ENCODE data around the gene EBNA1BP2. TPM values are rescaled to one million over a fixed set of nuclear protein-coding genes. Genes with fewer than 3 reads are reported as not detected.
"Not testable (repeated sequence)": the region's sequence is repeated elsewhere in the genome, so short reads cannot be mapped to it uniquely, and the experiment has no call there.

The EBNA1BP2 gene, protein sequence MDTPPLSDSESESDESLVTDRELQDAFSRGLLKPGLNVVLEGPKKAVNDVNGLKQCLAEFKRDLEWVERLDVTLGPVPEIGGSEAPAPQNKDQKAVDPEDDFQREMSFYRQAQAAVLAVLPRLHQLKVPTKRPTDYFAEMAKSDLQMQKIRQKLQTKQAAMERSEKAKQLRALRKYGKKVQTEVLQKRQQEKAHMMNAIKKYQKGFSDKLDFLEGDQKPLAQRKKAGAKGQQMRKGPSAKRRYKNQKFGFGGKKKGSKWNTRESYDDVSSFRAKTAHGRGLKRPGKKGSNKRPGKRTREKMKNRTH
- 81.1 TPM for polyA plus RNA-seq (2013, experiment 1 of 2; ENCODE audit: insufficient read length)
- polyA plus RNA-seq (2013, experiment 2 of 2; ENCODE audit: insufficient read length) = 77.6 TPM

GRCh38 chr1:43171876-43172526 lies at the start of gene EBNA1BP2, which contains the start of gene CFAP57:
EBNA1BP2 (minus strand) TSS chr1:43172290; CDS start chr1:43172118, 172 bp downstream.
CFAP57 (plus strand) TSS chr1:43172330; CDS start chr1:43172754, 424 bp downstream.
- peak; percentile 94 for DNase-seq

GRCh38 chr1:43221797-43222196 lies 49.7 kb upstream of the EBNA1BP2 start:
- DNase-seq = no peak

DNA sequence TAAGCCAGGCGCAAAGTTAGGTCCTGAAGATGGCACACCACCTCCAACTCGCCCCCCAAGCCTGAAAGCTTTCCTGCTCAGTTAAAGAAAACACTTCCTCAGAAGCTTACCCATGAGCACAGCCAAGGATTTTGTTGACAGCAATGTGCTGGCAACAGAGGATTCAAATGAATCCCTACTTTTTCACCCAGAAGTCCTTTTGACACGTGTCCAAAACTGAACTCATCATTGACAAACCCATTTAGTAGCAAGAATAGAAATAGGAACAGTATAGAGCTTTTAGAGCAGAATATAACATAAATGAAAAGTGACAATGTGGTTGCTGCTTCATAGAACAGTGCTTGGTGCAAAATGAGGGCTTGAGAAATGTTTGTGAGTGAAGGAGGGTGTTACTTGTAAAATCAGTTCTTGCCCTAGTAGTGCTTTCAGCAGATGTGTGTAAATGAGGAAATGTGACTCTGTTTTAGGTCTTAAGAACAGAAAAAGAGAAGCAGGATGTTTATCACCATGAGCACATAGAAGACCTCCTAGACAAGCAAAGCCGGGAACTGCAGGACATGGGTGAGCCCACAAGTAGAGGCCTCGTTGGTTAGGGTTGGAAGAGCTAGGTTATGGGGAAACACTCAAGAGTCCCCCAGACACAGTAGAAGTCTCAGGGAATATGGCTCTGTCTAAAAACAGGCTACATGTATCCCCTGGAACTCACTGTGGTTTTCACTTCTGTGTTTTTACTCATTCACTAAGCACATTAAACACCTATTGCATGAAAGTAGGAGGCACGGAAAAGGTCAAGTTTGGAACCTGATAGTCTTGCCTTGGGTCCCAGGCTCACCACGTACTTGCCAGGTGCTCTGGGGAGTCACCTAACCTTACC lies 49.1 kb upstream of the EBNA1BP2 start:
- no peak for DNase-seq

- no peak for DNase-seq
Observed at GRCh38 chr1:43217747-43218146, 45.7 kb upstream of the EBNA1BP2 start.

GRCh38 chr1:43214501-43215444 lies 42.7 kb upstream of the EBNA1BP2 start:
- DNase-seq = peak; percentile 55

DNA sequence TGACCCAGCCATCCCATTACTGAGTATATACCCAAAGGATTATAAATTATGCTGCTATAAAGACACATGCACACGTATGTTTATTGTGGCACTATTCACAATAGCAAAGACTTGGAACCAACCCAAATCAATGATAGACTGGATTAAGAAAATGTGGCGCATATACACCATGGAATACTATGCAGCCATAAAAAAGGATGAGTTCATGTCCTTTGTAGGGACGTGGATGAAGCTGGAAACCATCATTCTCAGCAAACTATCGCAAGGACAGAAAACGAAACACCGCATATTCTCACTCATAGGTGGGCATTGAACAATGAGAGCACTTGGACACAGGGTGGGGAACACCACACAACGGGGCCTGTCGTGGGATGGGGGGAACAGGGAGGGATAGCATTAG lies 36.2 kb upstream of the EBNA1BP2 start:
- DNase-seq = not testable (repeated sequence)

GRCh38 chr1:43207229-43207853 lies 35.3 kb upstream of the EBNA1BP2 start:
- no peak for DNase-seq

GRCh38 chr1:43206600-43207228 lies 34.6 kb upstream of the EBNA1BP2 start:
- peak; percentile 98 for DNase-seq

- peak; percentile 66 for DNase-seq
Observed at GRCh38 chr1:43205671-43206070, 33.6 kb upstream of the EBNA1BP2 start.

DNA sequence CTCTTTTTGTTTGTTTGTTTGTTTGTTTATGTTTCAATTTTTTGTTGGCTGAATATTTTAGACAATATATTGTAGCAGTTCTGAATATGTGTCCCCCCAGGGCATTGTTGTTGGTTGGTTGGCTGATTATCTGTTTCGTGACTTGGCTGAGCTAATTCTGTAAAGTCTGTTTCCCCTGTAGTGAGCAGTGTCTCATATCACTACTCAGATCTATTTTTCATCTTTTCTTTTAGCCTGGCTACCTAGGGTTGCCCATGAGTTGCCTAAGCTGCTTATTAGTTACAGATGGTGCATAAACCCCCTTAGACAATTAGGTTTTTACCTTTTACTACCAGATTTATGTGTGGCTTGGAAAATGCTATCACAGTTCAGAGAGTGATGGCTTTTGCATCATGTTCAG lies 32.3 kb upstream of the EBNA1BP2 start:
- DNase-seq = no peak

- no peak for DNase-seq
Observed at GRCh38 chr1:43203859-43204258, 31.8 kb upstream of the EBNA1BP2 start.

DNA sequence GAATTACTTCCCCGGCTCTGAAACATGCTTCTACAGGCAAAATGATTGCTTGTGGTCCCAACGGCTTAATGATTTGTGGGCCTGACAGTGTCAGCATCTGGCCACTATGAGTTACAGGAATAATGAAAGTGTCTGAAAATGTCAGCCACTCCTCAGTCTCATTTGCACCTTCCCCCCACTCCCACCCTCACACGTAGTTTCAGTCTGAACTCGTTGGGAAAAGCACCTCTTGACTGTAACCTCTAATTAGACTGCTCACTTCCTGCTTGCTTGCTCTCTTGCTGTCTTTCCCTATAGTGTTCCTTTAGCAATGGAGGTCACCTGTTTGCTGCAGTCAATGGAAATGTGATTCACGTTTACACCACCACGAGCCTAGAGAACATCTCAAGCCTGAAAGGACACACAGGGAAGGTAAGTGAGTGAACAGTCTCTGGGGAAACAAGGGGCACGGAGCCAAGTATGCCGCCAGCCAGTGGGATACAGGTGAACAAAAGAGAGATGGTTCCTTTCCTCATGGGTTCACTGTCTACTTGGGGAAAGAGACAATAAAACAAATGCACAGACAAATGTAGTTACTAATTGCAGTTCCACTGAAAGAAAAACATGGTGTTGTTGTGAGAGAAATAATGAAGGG lies 27.1 kb upstream of the EBNA1BP2 start:
- DNase-seq = no peak

DNA sequence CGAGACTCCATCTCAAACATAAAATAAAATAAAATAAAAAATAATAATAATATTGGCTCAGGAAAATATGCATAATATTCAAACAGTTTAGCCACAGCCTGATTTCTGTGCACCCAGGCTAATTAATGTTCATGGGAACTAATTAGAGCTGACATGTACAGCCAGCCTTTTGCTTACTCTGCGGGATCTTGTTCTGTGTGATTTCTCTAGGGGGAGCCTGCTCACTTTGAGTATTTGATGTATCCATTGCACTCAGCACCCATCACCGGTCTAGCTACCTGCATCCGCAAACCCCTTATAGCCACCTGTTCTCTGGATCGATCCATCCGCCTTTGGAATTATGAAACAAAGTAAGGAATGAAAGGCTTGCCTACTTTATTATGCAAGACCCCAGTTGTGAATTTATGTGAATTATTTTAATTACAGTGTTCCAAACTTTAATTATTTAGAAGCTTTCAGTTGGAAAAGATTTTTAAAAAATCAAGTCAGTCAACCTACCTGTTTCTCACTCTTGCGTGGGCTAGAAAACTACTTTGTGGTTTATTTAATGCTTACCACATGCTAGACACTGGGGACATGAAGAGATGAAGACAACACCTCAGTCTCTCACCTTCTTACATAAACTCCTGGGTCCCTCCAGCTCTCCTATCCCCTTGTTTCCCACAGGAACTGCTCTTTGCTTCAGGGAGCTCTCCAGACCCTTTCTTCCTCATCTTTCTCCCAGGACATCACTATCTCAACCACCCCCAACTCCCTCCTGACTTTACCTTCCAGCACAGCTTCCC lies 25.4 kb upstream of the EBNA1BP2 start:
- no peak for DNase-seq

DNA sequence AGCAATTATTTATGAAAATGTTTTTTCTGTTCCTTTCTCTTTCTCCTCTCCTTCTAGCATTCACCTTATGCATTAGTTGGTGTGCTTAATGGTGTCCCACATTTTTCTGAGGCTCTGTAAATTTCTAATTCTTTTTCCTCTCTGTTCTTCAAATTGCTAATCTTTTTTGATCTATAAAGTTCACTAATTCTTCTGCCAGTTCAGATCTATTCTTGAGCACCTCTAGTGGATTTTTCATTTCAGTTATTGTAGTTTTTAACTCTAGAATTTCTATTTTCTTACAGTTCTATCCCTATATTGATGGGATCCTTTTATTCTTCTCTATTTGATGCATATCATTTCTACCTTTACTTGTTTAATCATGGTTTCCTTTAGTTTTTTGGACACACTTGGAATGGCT lies 22.4 kb upstream of the EBNA1BP2 start:
- no peak for DNase-seq

DNA sequence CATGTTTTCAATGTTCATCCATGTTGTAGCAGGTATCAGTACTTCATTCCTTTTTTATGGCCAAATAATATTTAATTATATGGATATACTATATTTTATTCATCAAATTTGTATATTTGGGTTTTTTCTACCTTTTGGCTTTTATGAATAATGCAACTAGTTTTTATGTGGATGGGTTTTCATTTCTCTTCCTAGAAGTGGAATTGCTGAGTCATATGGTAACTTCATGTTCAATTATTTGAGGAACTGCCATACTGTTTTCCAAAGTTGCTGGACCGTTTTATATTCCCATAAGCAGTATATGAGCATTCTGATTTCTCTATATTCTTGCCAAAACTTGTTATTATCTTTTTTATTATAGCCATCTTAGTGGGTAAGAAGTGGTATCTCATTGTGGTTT lies 16.0 kb upstream of the EBNA1BP2 start:
- DNase-seq = no peak

DNA sequence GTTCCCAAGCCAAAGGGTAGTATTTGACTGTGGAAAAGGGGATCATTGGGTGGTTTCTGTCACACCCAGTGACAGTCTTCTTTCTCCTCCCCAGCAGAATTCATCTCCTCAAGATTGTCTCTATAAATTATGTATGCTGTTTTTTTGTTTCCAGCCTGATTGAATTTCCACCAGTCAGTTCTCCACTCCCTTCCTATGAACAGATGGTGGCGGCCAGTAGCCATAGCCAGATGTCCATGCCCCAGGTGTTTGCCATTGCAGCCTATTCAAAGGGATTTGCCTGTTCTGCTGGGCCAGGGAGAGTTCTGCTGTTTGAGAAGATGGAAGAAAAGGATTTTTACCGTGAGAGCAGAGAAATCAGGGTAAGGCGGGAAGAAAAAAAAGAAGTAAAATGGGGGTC lies 12.9 kb upstream of the EBNA1BP2 start:
- DNase-seq = no peak

GRCh38 chr1:43184388-43184787 lies 12.3 kb upstream of the EBNA1BP2 start:
- DNase-seq = no peak

- DNase-seq = no peak
Observed at GRCh38 chr1:43177691-43178090, 5.6 kb upstream of the EBNA1BP2 start.

DNA sequence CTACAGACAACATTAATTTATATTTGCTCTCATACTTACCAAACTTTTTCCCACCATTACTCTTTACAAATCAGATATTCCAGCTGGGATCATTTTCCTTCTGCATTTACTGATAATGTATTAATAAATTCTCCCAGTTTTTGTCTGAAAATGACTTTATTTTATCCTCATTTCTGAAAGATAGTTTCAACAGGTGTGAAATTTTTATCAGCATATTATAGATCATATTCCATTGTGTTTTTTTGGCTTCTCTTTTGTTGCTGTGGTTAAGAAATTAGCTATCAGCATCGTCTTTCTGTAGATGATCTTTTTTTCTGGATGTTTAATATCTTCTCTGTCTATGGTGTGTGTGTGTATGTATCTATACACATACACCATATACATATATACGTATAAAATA lies 2.8 kb upstream of the EBNA1BP2 start:
- no peak for DNase-seq

Measured in fibroblast of skin of scalp (primary cell).